HepG2 (cell line): Measurements from ENCODE around the gene CYP4V2. TPM values are rescaled to one million over a fixed set of nuclear protein-coding genes. Genes with fewer than 3 reads are reported as not detected.

Experiments
- ATAC-seq: fragments of 200-7000 bp; cut with Tn5 transposase; 3 replicates; pipeline ENCODE4 v1.9.1; 2020; ENCODE audit warnings: mild to moderate bottlenecking, moderate library complexity
- BruUV-seq: library from RNA; stranded (reverse); fragments of 400-500 nt; replicated peaks from 2 replicates; lab custom pipeline; 2021; lab: Mats Ljungman, UMichigan
- CTCF ChIA-PET: fragments of 300-600 bp; formaldehyde crosslinking; extraction: SDS; loops from one replicate; lab custom pipeline; 2021; ENCODE audit warnings: low total read pairs, inconsistent platforms, low intra/inter-chr PET ratio; lab: Yijun Ruan, JAX
- POLR2A ChIA-PET: fragments of 350-600 bp; sonication (Branson Sonifier 250); formaldehyde crosslinking; loops from one replicate; lab custom pipeline; 2020; ENCODE audit warnings: antibody characterized with exemption, inconsistent platforms; lab: Yijun Ruan, JAX
- DNase-seq: peaks from one replicate; pipeline ENCODE4 v3.0.0-alpha.2; 2015; ENCODE audit warnings: low spot score
- FAIRE-seq: peaks from 3 replicates; lab custom pipeline; 2011; peaks lifted over from hg19 to GRCh38; lab: Jason Lieb, UNC
- H2AFZ ChIP-seq: one replicate; pipeline ENCODE4 v1.6.1; 2011; ENCODE audit warnings: low read length, inconsistent platforms
- H3K27ac ChIP-seq: fragments of 300-600 bp; 3 replicates; pipeline ENCODE4 v1.8.0; 2011; ENCODE audit warnings: mixed run types, mild to moderate bottlenecking, mixed read lengths, low read length, inconsistent platforms; ENCODE audit not compliant: insufficient read depth; ENCODE audit errors: extremely low read length
- H3K27me3 ChIP-seq, 2 experiments: fragments of 200-600 bp in 1 of 2; 2 replicates in 1 of 2; 3 replicates in 1 of 2; pipeline versions ENCODE4 v1.6.0 to v1.8.0; 2011; ENCODE audit warnings: low read length in 2 of 2, mild to moderate bottlenecking in 2 of 2, moderate library complexity in 2 of 2, inconsistent platforms in 1 of 2; ENCODE audit not compliant: insufficient read depth in 2 of 2, control insufficient read depth in 1 of 2
- H3K36me3 ChIP-seq, 2 experiments: fragments of 200-600 bp in 1 of 2; replicated peaks in 1 of 2; 2 replicates in 1 of 2; 3 replicates in 1 of 2; pipeline versions ENCODE4 v1.5.1 to v1.8.0; 2011; ENCODE audit warnings: low read length in 2 of 2, inconsistent platforms in 1 of 2; ENCODE audit not compliant: insufficient read depth in 2 of 2, control insufficient read depth in 1 of 2
- H3K4me1 ChIP-seq: 2 replicates; pipeline ENCODE4 v1.5.1; 2012; ENCODE audit warnings: low read length, inconsistent platforms; ENCODE audit not compliant: insufficient read depth
- H3K4me2 ChIP-seq: 2 replicates; pipeline ENCODE4 v1.6.0; 2011; ENCODE audit warnings: low read depth, low read length, inconsistent platforms
- H3K4me3 ChIP-seq, 3 experiments: fragments of 200-600 bp in 1 of 3; sonication (generic), shearing (Covaris generic) in 1 of 3; replicated peaks in 1 of 3; 2 replicates each; pipeline ENCODE4 v1.5.1; 2011 to 2016; ENCODE audit warnings: low read length in 3 of 3, inconsistent platforms in 2 of 3, low read depth in 2 of 3, mild to moderate bottlenecking in 2 of 3, control low read depth in 1 of 3, mixed read lengths in 1 of 3; ENCODE audit not compliant: insufficient read depth in 1 of 3
- H3K79me2 ChIP-seq: one replicate; pipeline ENCODE4 v1.6.1; 2011; ENCODE audit warnings: low read length, inconsistent platforms; ENCODE audit not compliant: insufficient read depth
- H3K9ac ChIP-seq: 2 replicates; pipeline ENCODE4 v1.6.0; 2011; ENCODE audit warnings: mild to moderate bottlenecking, low read depth, low read length, inconsistent platforms; ENCODE audit not compliant: insufficient read depth
- H3K9me3 ChIP-seq: 2 replicates; pipeline ENCODE4 v1.5.1; 2012; ENCODE audit warnings: mild to moderate bottlenecking, low read length
- H4K20me1 ChIP-seq: 2 replicates; pipeline ENCODE4 v1.6.0; 2011; ENCODE audit warnings: inconsistent platforms, mild to moderate bottlenecking, low read length, moderate library complexity; ENCODE audit not compliant: insufficient read depth
- ASH2L ChIP-seq: fragments of 300-600, 200-600 bp; sonication (generic); IDR thresholded peaks from 2 replicates; pipeline ENCODE4 v1.7.0; 2017; ENCODE audit warnings: low read depth, mild to moderate bottlenecking, moderate library complexity, mixed read lengths, low read length; ENCODE audit not compliant: insufficient read length
- GFI1 ChIP-seq: sonication (generic); formaldehyde crosslinking; IDR thresholded peaks from 2 replicates; pipeline ENCODE4 v1.5.0; 2020; ENCODE audit warnings: missing genetic modification reagents, mild to moderate bottlenecking, borderline replicate concordance
- HMGA1 ChIP-seq: sonication (generic); formaldehyde crosslinking; conservative IDR thresholded peaks from 2 replicates; pipeline ENCODE4 v1.4.0; 2020; ENCODE audit warnings: missing genetic modification reagents
- MAFF ChIP-seq: IDR thresholded peaks from 2 replicates; pipeline ENCODE4 v1.6.1; 2011; ENCODE audit warnings: low read depth, low read length, improper control_type of control experiment
- MAFK ChIP-seq, 2 experiments: IDR thresholded peaks in 1 of 2; conservative IDR thresholded peaks in 1 of 2; 2 replicates each; pipeline ENCODE4 v1.6.1; 2011; ENCODE audit warnings: improper control_type of control experiment in 2 of 2, low read length in 2 of 2
- MAX ChIP-seq: IDR thresholded peaks from 2 replicates; pipeline ENCODE4 v1.6.1; 2012; ENCODE audit warnings: inconsistent platforms
- PAF1 ChIP-seq: IDR thresholded peaks from 2 replicates; pipeline ENCODE4 v1.6.1; 2016; ENCODE audit warnings: missing genetic modification reagents, missing compliant biosample characterization
- PHF5A ChIP-seq: IDR thresholded peaks from one replicate; pipeline ENCODE4 v1.6.1; 2018; ENCODE audit warnings: low read depth, missing genetic modification reagents; ENCODE audit not compliant: unreplicated experiment
- SMARCE1 ChIP-seq: fragments of 450-650 bp; IDR thresholded peaks from 2 replicates; pipeline ENCODE4 v1.6.1; 2017; ENCODE audit warnings: borderline replicate concordance
- SYNCRIP ChIP-seq: fragments of 200-400 bp; formaldehyde crosslinking; IDR thresholded peaks from 2 replicates; pipeline ENCODE4 v1.6.1; 2018; ENCODE audit warnings: mild to moderate bottlenecking, low read depth, low read length; ENCODE audit not compliant: insufficient read depth
- ZNF510 ChIP-seq: sonication (generic); formaldehyde crosslinking; IDR thresholded peaks from 2 replicates; pipeline ENCODE4 v1.4.0; 2020; ENCODE audit warnings: low read depth, mild to moderate bottlenecking, missing genetic modification reagents
- ZNF543 ChIP-seq: sonication (generic); formaldehyde crosslinking; IDR thresholded peaks from 2 replicates; pipeline ENCODE4 v1.4.0; 2020; ENCODE audit warnings: mild to moderate bottlenecking, missing genetic modification reagents
- WGBS: methylation state at CpG from one replicate; pipeline ENCODE4 v1.1.6; 2017; ENCODE audit warnings: low lambda C conversion rate; 5-methylcytosine and 5-hydroxymethylcytosine counted together
- in situ Hi-C: cut with HindIII; loops from 2 replicates; pipeline ENCODE4 v1.10.0; 2017; ENCODE audit warnings: low pct_unique_long_range_greater_than_20kb; ENCODE audit not compliant: extremely low pct_ligation_motif_present
- intact Hi-C: fragments of 100-400 bp; cut with micrococcal nuclease; formaldehyde crosslinking; loops from one replicate; pipeline ENCODE4 v1.10.0; 2022; ENCODE audit not compliant: unreplicated experiment
- polyA plus RNA-seq, 8 experiments: library from polyadenylated mRNA; depleted of rRNA in 3 of 8; stranded (reverse) in 7 of 8; unstranded in 1 of 8; fragments of >200 nt; fragmentation: Illumina TruSeq in 4 of 8; extraction: Trizol in 4 of 8; gene quantifications; 2 replicates each; pipeline versions ENCODE4 v1.2.1 to v1.2.3, GENCODE V29; 2011 to 2016; ENCODE audit warnings: low read depth in 4 of 8, missing spikeins in 1 of 8, mixed read lengths in 1 of 8; ENCODE audit not compliant: insufficient read depth in 1 of 8
- total RNA-seq, 5 experiments: library from RNA; depleted of rRNA; stranded (reverse); fragments of >200 nt; fragmentation: Illumina TruSeq; extraction: Trizol; gene quantifications; 2 replicates each; pipeline ENCODE4 v1.2.3, GENCODE V29; 2016; ENCODE audit warnings: low read depth in 1 of 5

Gene CYP4V2
- total and polyA plus RNA-seq, 2 of the 13 experiments (the other 11 are each of a cell fraction or from before 2014, with no cell fraction given) = 4.7 to 7.2 TPM

DNA sequence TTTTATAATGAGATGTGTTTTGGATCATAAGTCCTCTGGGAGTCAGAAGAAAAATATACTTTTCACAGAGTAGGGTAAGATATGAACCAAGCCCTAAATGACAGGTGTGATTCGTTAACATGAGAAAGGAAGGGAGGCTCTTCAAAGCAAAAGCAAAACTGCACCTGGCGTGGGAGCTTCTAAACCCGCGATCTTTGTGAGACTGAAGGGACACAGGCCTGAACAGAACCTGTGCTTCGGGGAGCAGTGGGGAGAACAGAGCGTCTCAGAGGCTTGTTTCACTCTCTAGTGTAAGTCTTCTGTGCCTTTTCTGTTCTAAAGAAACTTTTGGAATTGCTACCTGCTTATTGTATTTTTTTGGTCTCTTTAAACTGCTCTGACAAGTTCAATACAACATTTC, 30.2 kb upstream of the CYP4V2 start:
- DNase-seq (no peak), ATAC-seq (no peak), FAIRE-seq (no peak)
- no peaks in the 10 kb centered on the region for H3K36me3 ChIP-seq
- no peak overlapping the region for H3K4me3 ChIP-seq
- H3K27me3 ChIP-seq = peaks cover 4 to 15% of the 10 kb centered on the region in 2 experiments; a peak in 3 of 5 replicates
- BruUV-seq = no TSS peak
- H3K9me3 ChIP-seq = no peaks in the 10 kb centered on the region
- H3K9ac ChIP-seq = no peak overlapping the region
- WGBS = 39% methylated on average over 6 of the region's 6 CpGs
- POLR2A ChIA-PET = no interaction called here
- H3K4me1 ChIP-seq = no peaks in the 10 kb centered on the region
- in situ Hi-C loops (no loop called here), intact Hi-C loops (no loop called here)
- no peak overlapping the region for H3K27ac ChIP-seq
- H4K20me1 ChIP-seq = no peaks in the 10 kb centered on the region
- H2AFZ ChIP-seq = no peak overlapping the region
- CTCF ChIA-PET = no interaction called here
- TF ChIP-seq SMARCE1 (no peak), GFI1 (CRISPR knock-in tag) (no peak), SYNCRIP (no peak), HMGA1 (CRISPR knock-in tag) (no peak), PAF1 (CRISPR knock-in tag) (no peak)
- H3K79me2 ChIP-seq = no peaks in the 10 kb centered on the region
- no peak overlapping the region for H3K4me2 ChIP-seq

GRCh38 chr4:186166852-186167512, 24.4 kb upstream of the CYP4V2 start:
- Histone ChIP-seq H3K27me3 (peaks cover 3 to 9% of the 10 kb centered on the region in 2 experiments; a peak in 3 of 5 replicates), H3K27ac (no peak overlapping the region), H2AFZ (no peak overlapping the region), H3K4me2 (no peak overlapping the region), H4K20me1 (no peaks in the 10 kb centered on the region), H3K9me3 (no peaks in the 10 kb centered on the region), H3K79me2 (no peaks in the 10 kb centered on the region), H3K36me3 (no peaks in the 10 kb centered on the region), H3K9ac (no peak overlapping the region), H3K4me3 (no peak overlapping the region), H3K4me1 (peaks cover 37% of the 10 kb centered on the region)
- CTCF ChIA-PET = no interaction called here
- intact Hi-C loops = no loop called here
- FAIRE-seq (no peak), ATAC-seq (no peak), DNase-seq (no peak)
- POLR2A ChIA-PET = no interaction called here
- peak; percentile 92 to 95 for TF ChIP-seq MAFK (conservative IDR thresholded peaks at IDR 0.05 in 1 of 2, IDR thresholded peaks at IDR 0.05 in 1 of 2; ENCODE audit: low read length in 2 of 2)
- TF ChIP-seq MAX = no peak
- TF ChIP-seq MAFF = peak; percentile 94
- no peak for TF ChIP-seq ASH2L
- TF ChIP-seq ZNF543 (CRISPR knock-in tag) = no peak
- no peak for TF ChIP-seq ZNF510 (CRISPR knock-in tag)
- TF ChIP-seq PHF5A (CRISPR knock-in tag) = no peak
- no TSS peak for BruUV-seq
- in situ Hi-C loops = no loop called here
- WGBS = 45% methylated on average over 15 of the region's 15 CpGs
